ENCODE data around the gene ANKRD29.

The ANKRD29 gene

DNA sequence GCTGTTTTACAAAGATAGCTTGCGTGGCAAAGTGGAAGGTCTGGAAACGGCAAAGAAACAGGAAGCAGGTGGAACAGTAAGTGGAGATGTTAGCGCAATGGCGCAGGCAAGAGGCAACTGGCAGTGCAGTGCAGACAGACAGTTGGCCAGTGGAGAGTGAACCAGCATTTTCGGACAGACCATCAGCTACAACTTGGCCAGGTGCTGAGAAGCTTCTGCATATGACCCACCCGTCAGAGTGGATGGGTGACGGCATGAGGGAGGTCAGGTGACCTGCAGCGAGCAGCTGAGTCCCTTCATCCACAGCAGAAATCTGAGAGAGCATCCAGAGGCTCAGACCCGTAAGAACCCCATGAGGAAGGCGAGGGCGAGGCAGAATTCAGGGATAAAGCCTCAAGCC, 110.2 kb downstream of the ANKRD29 start:
- no peak for FAIRE-seq

DNA sequence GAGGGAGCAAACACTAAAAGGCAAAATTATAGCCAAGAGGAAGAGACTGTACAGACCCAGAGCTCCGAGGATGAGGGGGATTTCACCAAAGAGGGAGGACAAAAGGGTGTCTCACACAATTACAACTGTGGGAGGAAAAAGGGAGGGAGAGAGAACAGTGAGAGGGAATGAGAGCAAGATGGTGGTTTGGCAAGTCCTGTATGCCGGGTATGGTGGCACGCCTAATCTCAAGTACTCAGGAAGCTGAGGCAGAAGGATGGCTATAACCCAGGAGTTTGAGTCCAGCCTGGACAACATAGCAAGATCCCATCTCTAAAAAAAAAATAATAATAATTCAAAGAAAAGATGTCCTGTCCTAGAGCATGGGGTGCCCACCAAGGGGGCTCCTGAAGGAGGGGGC, 110.7 kb downstream of the ANKRD29 start:
- FAIRE-seq: no peak

DNA sequence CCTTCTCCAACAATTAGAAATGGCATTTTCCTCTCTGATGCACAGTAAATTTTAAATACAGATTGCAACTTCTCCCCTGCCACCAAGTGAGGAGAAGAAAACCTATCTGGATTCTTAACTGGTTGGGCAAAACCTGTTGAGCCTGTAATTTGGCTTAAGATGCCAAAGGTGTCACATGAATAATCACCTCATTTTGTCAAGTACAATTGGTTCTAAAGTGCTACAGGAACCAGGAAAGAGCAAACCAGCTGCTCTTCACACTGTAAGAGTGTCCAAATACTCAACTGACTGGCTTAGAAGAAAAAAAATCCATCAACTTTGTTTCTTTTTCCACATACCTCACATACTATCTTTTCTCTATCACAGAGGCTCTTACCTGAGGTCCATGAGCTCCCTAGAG, 111.8 kb downstream of the ANKRD29 start:
- no peak for FAIRE-seq

Measured in colon (tissue), 2 donors.